ENCODE measurements around the gene N4BP2.

GRCh38 chr4:40204507-40205258 is 148.0 kb downstream of the N4BP2 start:
- TF ChIP-seq CTCF (IDR thresholded peaks at IDR 0.05): no peak
- no peak for TF ChIP-seq POLR2A (IDR thresholded peaks at IDR 0.05)
- no peak for TF ChIP-seq EP300 (IDR thresholded peaks at IDR 0.05)

All from suprapubic skin (tissue), 3 donors.